ENCODE results near the gene SLC35F3. TPM values are rescaled to one million over a fixed set of nuclear protein-coding genes. Genes with fewer than 3 reads are reported as not detected.
"Not testable (repeated sequence)": the region's sequence is repeated elsewhere in the genome, so short reads cannot be mapped to it uniquely, and the experiment has no call there.

SLC35F3 gene
- total and polyA plus RNA-seq, 4 donors: 3.5 to 13.5 (median 11.9) TPM

DNA sequence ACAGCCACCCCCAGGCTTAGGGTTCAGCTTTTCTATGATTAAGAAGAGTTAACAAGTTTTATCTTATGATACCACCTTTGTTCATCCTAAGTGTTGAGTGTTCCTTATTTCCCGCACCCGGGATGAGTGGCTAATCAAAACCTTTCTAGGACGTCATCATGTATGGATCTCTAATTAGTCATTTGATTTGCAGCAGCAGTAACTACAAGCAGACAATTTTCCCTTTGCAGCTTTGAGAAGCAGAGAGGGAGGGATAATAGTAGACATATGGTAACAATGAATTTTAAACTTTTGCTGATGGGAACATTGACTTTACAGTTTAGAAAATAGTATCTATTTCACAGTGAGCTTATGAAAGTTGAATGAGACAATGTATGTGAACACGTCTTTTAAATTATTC is 30.8 kb upstream of the SLC35F3 start:
- no peak for DNase-seq (ENCODE audit: low read depth in 4 of 6, low spot score in 6 of 6)
- Histone ChIP-seq H3K36me3 (ENCODE audit: control insufficient read depth, insufficient read depth, low read length) (no peaks in the 10 kb centered on the region), H3K9me3 (ENCODE audit: control insufficient read depth, insufficient read depth, low read length) (no peaks in the 10 kb centered on the region), H3K4me3 (ENCODE audit: low read depth, low read length) (no peak overlapping the region), H3K4me1 (ENCODE audit: control insufficient read depth, insufficient read depth, low read length) (no peaks in the 10 kb centered on the region), H3K27me3 (ENCODE audit: control insufficient read depth, insufficient read depth, low read length) (no peaks in the 10 kb centered on the region), H3K27ac (ENCODE audit: low read depth, low read length) (no peak overlapping the region)
- WGBS (ENCODE audit: insufficient coverage): no CpG with 5 or more reads among the region's 4 CpGs

DNA sequence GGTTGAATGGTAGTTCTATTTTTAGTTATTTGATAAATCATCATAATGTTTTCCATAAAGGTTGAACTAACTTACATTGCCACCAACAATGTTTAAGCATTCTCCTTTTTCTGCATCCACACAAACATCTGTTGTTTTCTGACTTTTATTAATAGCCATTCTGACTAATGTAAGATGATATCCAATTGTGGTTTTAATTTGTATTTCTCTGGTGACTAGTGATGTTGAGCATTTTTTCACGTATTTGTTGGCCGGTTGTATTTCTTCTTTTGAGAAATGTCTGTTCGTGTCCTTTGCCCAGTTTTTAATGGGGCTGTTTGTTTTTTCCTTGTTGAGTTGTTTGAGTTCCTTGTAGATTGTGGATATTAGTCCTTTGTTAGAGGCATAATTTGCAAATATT is 24.6 kb upstream of the SLC35F3 start:
- H3K9me3 ChIP-seq (ENCODE audit: control insufficient read depth, insufficient read depth, low read length): no peaks in the 10 kb centered on the region
- DNase-seq (ENCODE audit: low read depth in 4 of 6, low spot score in 6 of 6): no peak
- no peaks in the 10 kb centered on the region for H3K4me1 ChIP-seq (ENCODE audit: control insufficient read depth, insufficient read depth, low read length)
- H3K27me3 ChIP-seq (ENCODE audit: control insufficient read depth, insufficient read depth, low read length): no peaks in the 10 kb centered on the region
- no peak overlapping the region for H3K27ac ChIP-seq (ENCODE audit: low read depth, low read length)
- WGBS (ENCODE audit: insufficient coverage): 73% methylated on average over 2 of the region's 3 CpGs
- no peak overlapping the region for H3K4me3 ChIP-seq (ENCODE audit: low read depth, low read length)
- no peaks in the 10 kb centered on the region for H3K36me3 ChIP-seq (ENCODE audit: control insufficient read depth, insufficient read depth, low read length)

- Histone ChIP-seq H3K27me3 (ENCODE audit: control insufficient read depth, insufficient read depth, low read length) (no peaks in the 10 kb centered on the region), H3K4me3 (ENCODE audit: low read depth, low read length) (no peak overlapping the region), H3K27ac (ENCODE audit: low read depth, low read length) (no peak overlapping the region), H3K36me3 (ENCODE audit: control insufficient read depth, insufficient read depth, low read length) (no peaks in the 10 kb centered on the region), H3K4me1 (ENCODE audit: control insufficient read depth, insufficient read depth, low read length) (no peaks in the 10 kb centered on the region), H3K9me3 (ENCODE audit: control insufficient read depth, insufficient read depth, low read length) (no peaks in the 10 kb centered on the region)
- WGBS (ENCODE audit: insufficient coverage): 92% methylated on average over 1 of the region's 3 CpGs
- no peak for DNase-seq (ENCODE audit: low read depth in 4 of 6, low spot score in 6 of 6)
Observed at GRCh38 chr1:233883671-233884070, 20.8 kb upstream of the SLC35F3 start.

DNA sequence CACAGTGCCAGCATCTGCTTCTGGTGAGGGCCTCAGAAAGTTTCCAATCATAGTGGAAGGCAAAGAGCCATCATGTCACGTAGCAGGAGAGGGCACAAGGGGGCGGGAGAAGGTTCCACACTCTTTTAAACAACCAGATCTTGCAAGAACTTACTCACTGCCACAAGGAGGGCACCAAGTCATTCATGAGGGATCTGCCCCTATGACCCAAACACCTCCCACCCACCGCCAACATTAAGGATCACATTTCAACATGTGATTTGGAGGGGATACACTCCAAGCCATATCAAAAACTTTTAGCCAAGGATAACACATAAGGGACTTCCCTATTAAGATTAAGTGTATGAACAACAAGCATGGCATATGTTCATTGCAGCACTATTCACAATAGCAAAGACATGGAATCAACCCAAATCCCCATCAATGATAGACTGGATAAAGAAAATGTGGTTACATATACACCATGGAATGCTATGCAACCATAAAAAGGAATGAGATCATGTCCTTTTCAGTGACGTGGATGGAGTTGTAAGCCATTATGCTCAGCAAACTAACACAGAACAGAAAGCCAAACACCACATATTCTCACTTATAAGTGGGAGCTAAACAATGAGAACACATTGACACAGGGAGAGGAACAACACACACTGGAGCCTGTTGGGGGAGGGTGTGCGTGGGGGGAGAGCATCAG is 19.9 kb upstream of the SLC35F3 start:
- Histone ChIP-seq H3K36me3 (ENCODE audit: control insufficient read depth, insufficient read depth, low read length) (no peaks in the 10 kb centered on the region), H3K4me3 (ENCODE audit: low read depth, low read length) (no peak overlapping the region), H3K27ac (ENCODE audit: low read depth, low read length) (no peak overlapping the region), H3K27me3 (ENCODE audit: control insufficient read depth, insufficient read depth, low read length) (no peaks in the 10 kb centered on the region), H3K9me3 (ENCODE audit: control insufficient read depth, insufficient read depth, low read length) (no peaks in the 10 kb centered on the region), H3K4me1 (ENCODE audit: control insufficient read depth, insufficient read depth, low read length) (no peaks in the 10 kb centered on the region)
- 100% methylated on average over 1 of the region's 5 CpGs for WGBS (ENCODE audit: insufficient coverage)
- no peak for DNase-seq (ENCODE audit: low read depth in 4 of 6, low spot score in 6 of 6)

DNA sequence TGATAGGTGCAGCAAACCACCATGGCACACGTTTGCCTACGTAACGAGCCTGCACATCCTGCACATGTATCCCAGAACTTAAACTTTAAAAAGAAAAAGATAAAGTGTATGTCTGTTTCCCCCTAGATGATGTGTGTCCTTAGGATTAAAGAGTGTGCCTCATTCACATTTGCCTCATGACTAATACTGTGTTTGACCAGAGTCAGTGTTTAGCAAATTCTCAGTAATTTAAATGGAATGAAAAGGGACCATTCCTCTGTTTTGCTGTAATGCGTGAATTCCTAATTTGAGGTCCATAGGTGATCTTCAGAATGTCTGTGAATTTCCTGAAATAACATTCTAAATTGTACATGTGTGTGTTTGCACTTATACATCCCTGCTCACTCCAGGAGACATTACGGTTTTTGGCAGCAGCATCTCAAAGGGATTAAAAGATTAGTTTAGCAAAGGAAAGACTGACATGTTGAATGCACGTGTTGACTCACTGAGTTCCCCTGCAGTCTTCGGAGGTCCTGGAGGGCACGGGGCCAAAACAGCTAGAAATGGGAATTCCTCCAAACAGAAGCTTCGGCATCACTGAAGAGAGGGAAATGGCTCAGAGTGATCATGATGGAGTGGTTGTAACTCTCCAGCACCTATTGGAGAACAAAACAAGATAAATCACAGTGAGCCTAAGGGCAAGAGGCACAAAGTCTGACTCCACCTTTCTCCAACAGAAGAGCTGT is 19.1 kb upstream of the SLC35F3 start:
- no peaks in the 10 kb centered on the region for H3K9me3 ChIP-seq (ENCODE audit: control insufficient read depth, insufficient read depth, low read length)
- DNase-seq (ENCODE audit: low read depth in 4 of 6, low spot score in 6 of 6): peak in 2 of 6 donors; percentile 21 to 23
- no peak overlapping the region for H3K27ac ChIP-seq (ENCODE audit: low read depth, low read length)
- WGBS (ENCODE audit: insufficient coverage): 30% methylated on average over 4 of the region's 9 CpGs
- H3K27me3 ChIP-seq (ENCODE audit: control insufficient read depth, insufficient read depth, low read length): no peaks in the 10 kb centered on the region
- no peaks in the 10 kb centered on the region for H3K4me1 ChIP-seq (ENCODE audit: control insufficient read depth, insufficient read depth, low read length)
- H3K36me3 ChIP-seq (ENCODE audit: control insufficient read depth, insufficient read depth, low read length): no peaks in the 10 kb centered on the region
- no peak overlapping the region for H3K4me3 ChIP-seq (ENCODE audit: low read depth, low read length)

DNA sequence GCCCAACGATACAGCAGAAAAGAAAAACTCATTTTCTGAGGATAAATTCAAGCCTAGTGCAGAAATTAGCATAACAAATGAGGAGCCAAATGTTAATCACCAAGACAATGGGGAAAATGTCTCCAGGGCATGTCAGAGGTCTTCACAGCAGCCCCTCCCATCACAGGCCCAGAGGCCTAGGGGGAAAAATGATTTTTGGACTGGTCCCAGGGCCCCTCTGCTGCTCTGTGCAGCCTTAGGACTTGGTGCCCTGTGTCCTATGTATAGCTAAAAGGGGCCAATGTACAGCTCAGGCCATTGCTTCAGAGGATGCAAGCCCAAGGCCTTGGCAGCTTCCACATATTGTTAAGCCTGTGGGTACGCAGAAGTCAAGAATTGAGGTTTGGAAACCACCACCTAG is 13.3 kb upstream of the SLC35F3 start:
- not testable (repeated sequence) for H3K9me3 ChIP-seq (ENCODE audit: control insufficient read depth, insufficient read depth, low read length); H3K27ac ChIP-seq (ENCODE audit: low read depth, low read length); DNase-seq (ENCODE audit: low read depth in 4 of 6, low spot score in 6 of 6); H3K4me3 ChIP-seq (ENCODE audit: low read depth, low read length); H3K4me1 ChIP-seq (ENCODE audit: control insufficient read depth, insufficient read depth, low read length); H3K36me3 ChIP-seq (ENCODE audit: control insufficient read depth, insufficient read depth, low read length); H3K27me3 ChIP-seq (ENCODE audit: control insufficient read depth, insufficient read depth, low read length)
- 63% methylated on average over 2 of the region's 2 CpGs for WGBS (ENCODE audit: insufficient coverage)

DNA sequence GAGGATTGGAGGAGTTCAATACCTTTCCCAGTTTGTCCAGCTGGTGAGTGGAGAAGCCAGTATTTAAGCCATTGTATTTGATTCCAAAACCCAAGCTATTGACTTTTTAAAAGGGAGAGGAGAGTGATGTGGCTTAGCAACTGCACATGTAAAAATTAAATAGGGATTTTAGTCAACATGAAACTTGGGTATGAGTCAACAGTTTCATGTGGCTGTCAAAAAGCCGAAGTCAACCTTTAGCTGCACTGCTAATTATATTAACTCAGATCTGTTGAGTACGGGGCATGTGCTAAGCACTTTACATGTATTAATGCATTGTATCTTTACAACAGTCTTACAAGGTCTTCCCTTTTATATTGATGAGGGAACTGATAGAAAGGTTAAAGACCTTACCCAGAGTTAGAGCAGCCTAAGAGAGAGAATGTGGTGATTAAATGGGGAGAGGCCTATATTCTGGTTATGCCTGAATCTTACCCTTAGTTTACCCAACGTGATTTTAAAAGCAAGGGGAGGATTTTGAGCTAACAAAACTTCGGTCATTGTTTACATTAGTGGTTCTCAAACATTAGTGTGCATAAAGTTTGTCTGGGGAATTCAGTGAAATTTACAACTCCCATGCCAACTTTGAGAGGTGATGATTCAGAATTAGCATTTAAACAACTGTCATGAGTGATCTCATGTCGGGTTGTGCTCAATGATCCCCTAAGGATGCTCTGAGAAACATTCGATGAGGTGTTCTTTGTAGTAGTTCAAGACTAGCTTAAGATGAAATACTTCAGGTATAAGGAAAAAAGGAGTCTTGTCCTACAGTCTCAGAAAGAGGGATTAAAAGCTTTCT is 6.9 kb upstream of the SLC35F3 start:
- no peak for DNase-seq (ENCODE audit: low read depth in 4 of 6, low spot score in 6 of 6)
- Histone ChIP-seq H3K4me3 (ENCODE audit: low read depth, low read length) (no peak overlapping the region), H3K36me3 (ENCODE audit: control insufficient read depth, insufficient read depth, low read length) (no peaks in the 10 kb centered on the region), H3K27ac (ENCODE audit: low read depth, low read length) (no peak overlapping the region), H3K9me3 (ENCODE audit: control insufficient read depth, insufficient read depth, low read length) (no peaks in the 10 kb centered on the region), H3K27me3 (ENCODE audit: control insufficient read depth, insufficient read depth, low read length) (peaks cover 3% of the 10 kb centered on the region), H3K4me1 (ENCODE audit: control insufficient read depth, insufficient read depth, low read length) (no peaks in the 10 kb centered on the region)
- 88% methylated on average over 1 of the region's 6 CpGs for WGBS (ENCODE audit: insufficient coverage)

DNA sequence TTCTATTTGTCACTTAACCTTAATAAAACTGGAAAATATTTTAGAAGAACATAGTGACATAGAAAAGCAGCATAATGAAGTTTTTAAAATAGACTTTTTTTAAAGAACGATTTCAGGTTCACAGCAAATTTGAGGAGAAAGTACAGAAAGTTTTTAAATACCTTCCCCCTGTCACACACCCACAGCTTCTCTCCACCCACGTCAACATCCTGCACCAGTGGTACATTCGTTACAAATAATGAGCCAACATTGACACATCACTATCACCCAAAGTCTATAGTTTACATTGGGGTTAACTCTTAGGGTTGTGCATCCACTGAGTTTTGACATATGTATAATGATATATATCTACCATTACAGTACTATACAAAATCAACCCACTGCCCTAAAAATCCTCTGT is 3.0 kb upstream of the SLC35F3 start:
- peaks cover 20% of the 10 kb centered on the region for H3K27me3 ChIP-seq (ENCODE audit: control insufficient read depth, insufficient read depth, low read length)
- no peak overlapping the region for H3K4me3 ChIP-seq (ENCODE audit: low read depth, low read length)
- peaks cover 10% of the 10 kb centered on the region for H3K4me1 ChIP-seq (ENCODE audit: control insufficient read depth, insufficient read depth, low read length)
- H3K9me3 ChIP-seq (ENCODE audit: control insufficient read depth, insufficient read depth, low read length): no peaks in the 10 kb centered on the region
- WGBS (ENCODE audit: insufficient coverage): no CpG with 5 or more reads among the region's 3 CpGs
- H3K36me3 ChIP-seq (ENCODE audit: control insufficient read depth, insufficient read depth, low read length): no peaks in the 10 kb centered on the region
- no peak for DNase-seq (ENCODE audit: low read depth in 4 of 6, low spot score in 6 of 6)
- H3K27ac ChIP-seq (ENCODE audit: low read depth, low read length): no peak overlapping the region

DNA sequence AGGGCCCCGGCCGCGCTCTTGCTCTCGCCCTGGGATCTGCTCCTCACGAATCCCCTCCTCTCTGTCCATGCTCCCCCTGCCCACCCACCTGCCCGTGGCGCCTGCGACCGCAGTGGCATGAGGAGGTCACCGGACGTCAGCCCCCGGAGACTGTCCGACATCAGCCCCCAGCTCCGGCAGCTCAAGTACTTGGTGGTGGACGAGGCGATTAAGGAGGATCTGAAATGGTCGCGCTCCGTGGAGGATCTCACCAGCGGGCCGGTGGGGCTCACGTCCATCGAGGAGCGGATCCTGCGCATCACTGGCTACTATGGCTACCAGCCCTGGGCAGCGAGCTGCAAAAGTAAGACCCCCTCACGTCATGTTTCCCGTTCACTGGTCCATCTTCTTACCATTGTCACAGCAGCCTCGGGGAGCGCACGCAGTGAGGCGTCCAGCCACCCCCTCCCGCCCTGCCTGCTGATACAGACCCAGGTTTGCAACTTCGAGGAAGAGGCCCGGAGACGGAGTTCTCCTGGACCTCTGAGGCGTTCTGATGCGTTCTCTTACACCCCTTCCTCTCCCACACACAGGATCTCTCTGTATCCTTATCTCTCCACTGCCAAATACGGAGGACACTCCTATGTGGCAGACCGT is 1.1 kb downstream of the SLC35F3 start:
- no peak overlapping the region for H3K27ac ChIP-seq (ENCODE audit: low read depth, low read length)
- peaks cover 20% of the 10 kb centered on the region for H3K27me3 ChIP-seq (ENCODE audit: control insufficient read depth, insufficient read depth, low read length)
- H3K36me3 ChIP-seq (ENCODE audit: control insufficient read depth, insufficient read depth, low read length): no peaks in the 10 kb centered on the region
- peaks cover 10% of the 10 kb centered on the region for H3K4me1 ChIP-seq (ENCODE audit: control insufficient read depth, insufficient read depth, low read length)
- WGBS (ENCODE audit: insufficient coverage): 6% methylated on average over 38 of the region's 40 CpGs
- peak overlapping the region; percentile 32 for H3K4me3 ChIP-seq (ENCODE audit: low read depth, low read length)
- H3K9me3 ChIP-seq (ENCODE audit: control insufficient read depth, insufficient read depth, low read length): no peaks in the 10 kb centered on the region
- DNase-seq (ENCODE audit: low read depth in 4 of 6, low spot score in 6 of 6): peak in 1 of 6 donors; percentile 38
